Activated CD8-positive, alpha-beta memory T cell treated with anti-CD3 and anti-CD28 coated beads, Interleukin-2, amount 10 ng/mL, durations not matched to agents 7 days and 5 days (primary cell): Measurements from ENCODE around the gene TBX5. TPM values are rescaled to one million over a fixed set of nuclear protein-coding genes. Genes with fewer than 3 reads are reported as not detected.
A peak's percentile ranks its signal among the peaks of the same experiment; 100 is the strongest.

Experiments used
- ATAC-seq: fragments of 150-1000 bp; cut with Tn5 transposase; one replicate; pipeline ENCODE4 v1.10.0; 2021; ENCODE audit warnings: moderate library complexity
- CTCF ChIA-PET: fragments of 350-600 bp; sonication (Branson Sonifier 250); formaldehyde crosslinking; loops from one replicate; lab custom pipeline; 2021; ENCODE audit warnings: antibody characterized with exemption; lab: Charles Lee
- DNase-seq: peaks from one replicate; pipeline ENCODE4 v3.0.0-alpha.2; 2020
- H3K27ac Mint-ChIP-seq: one replicate; pipeline ENCODE4 v1.8.0; 2021; ENCODE audit warnings: mild to moderate bottlenecking, mixed read lengths
- H3K27me3 Mint-ChIP-seq: one replicate; pipeline ENCODE4 v1.8.0; 2021; ENCODE audit warnings: mixed read lengths
- H3K36me3 Mint-ChIP-seq: one replicate; pipeline ENCODE4 v1.8.0; 2021; ENCODE audit warnings: mild to moderate bottlenecking, mixed read lengths
- H3K4me1 Mint-ChIP-seq: one replicate; pipeline ENCODE4 v1.8.0; 2021; ENCODE audit warnings: mixed read lengths
- H3K4me3 Mint-ChIP-seq: one replicate; pipeline ENCODE4 v1.8.0; 2021; ENCODE audit warnings: mild to moderate bottlenecking, moderate library complexity, mixed read lengths
- H3K9me3 Mint-ChIP-seq: one replicate; pipeline ENCODE4 v1.8.0; 2022; ENCODE audit warnings: low read depth, mixed read lengths
- total RNA-seq, 2 experiments: library from RNA; stranded (reverse); gene quantifications; one replicate each; pipeline ENCODE4 v1.2.3, GENCODE V29; 2021

TBX5 gene
- total RNA-seq, 2 experiments from 2014 or later: not detected

- CTCF ChIA-PET: no interaction called here
- no peaks in the 10 kb centered on the region for H3K4me1 Mint-ChIP-seq
- H3K27me3 Mint-ChIP-seq: peaks cover 94% of the 10 kb centered on the region
- no peaks in the 10 kb centered on the region for H3K36me3 Mint-ChIP-seq
- no peaks in the 10 kb centered on the region for H3K9me3 Mint-ChIP-seq
- DNase-seq: no peak
- ATAC-seq: no peak
- H3K4me3 Mint-ChIP-seq: no peak overlapping the region
- no peak overlapping the region for H3K27ac Mint-ChIP-seq
Observed at GRCh38 chr12:114441545-114441944, 35.6 kb upstream of the TBX5 start.

DNA sequence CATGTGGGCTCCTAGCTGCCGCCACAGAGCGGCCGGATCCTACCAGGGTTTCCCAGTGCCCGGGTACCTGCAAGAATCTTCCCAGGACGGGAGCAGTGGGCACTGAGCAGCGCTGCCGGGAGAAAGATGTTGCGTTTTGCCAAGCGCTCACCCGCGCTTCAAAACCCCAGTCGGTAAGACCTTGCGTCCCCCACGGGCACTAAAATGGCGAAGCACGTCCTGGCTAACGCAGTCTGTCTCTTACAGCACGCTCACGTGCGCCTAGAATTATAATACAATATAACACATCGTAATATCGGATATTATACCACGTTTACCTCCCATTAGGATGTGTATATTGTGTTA is 35.1 kb upstream of the TBX5 start:
- DNase-seq (no peak), ATAC-seq (no peak)
- Mint-ChIP-seq H3K4me1 (no peaks in the 10 kb centered on the region), H3K27me3 (peaks cover 92% of the 10 kb centered on the region), H3K4me3 (no peak overlapping the region), H3K27ac (no peak overlapping the region), H3K36me3 (no peaks in the 10 kb centered on the region), H3K9me3 (no peaks in the 10 kb centered on the region)
- CTCF ChIA-PET: no interaction called here

GRCh38 chr12:114440270-114441038 is 34.5 kb upstream of the TBX5 start:
- Mint-ChIP-seq H3K4me3 (no peak overlapping the region), H3K27ac (no peak overlapping the region), H3K4me1 (no peaks in the 10 kb centered on the region), H3K27me3 (peaks cover 87% of the 10 kb centered on the region), H3K36me3 (no peaks in the 10 kb centered on the region), H3K9me3 (no peaks in the 10 kb centered on the region)
- CTCF ChIA-PET: no interaction called here
- no peak for DNase-seq
- no peak for ATAC-seq

DNA sequence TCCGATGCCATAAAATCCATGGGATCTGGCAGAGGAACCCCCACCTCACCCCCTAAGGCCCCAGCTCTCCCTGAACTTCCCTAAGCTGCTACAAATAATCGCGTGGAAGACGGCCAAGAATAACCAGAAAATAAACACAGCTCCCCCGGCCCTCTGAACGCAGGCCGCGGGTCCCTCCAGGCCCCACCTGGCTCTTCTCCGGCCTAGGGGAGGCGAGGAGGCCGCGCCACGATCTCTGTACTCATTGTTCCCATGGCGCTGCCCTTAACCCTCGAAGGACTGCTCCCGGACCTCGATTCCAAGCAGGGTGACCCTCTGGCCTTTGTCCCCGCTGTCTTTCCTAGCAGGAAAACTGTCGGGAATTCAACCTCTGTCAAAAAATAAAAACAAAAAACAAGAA is 33.9 kb upstream of the TBX5 start:
- Mint-ChIP-seq H3K9me3 (no peaks in the 10 kb centered on the region), H3K4me3 (no peak overlapping the region), H3K27ac (peak overlapping the region; percentile 40), H3K36me3 (no peaks in the 10 kb centered on the region), H3K27me3 (peaks cover 81% of the 10 kb centered on the region), H3K4me1 (no peaks in the 10 kb centered on the region)
- CTCF ChIA-PET: no interaction called here
- ATAC-seq (no peak), DNase-seq (no peak)

- H3K4me1 Mint-ChIP-seq: no peaks in the 10 kb centered on the region
- no peak for ATAC-seq
- DNase-seq: no peak
- no peaks in the 10 kb centered on the region for H3K36me3 Mint-ChIP-seq
- peaks cover 78% of the 10 kb centered on the region for H3K27me3 Mint-ChIP-seq
- H3K27ac Mint-ChIP-seq: no peak overlapping the region
- no peaks in the 10 kb centered on the region for H3K9me3 Mint-ChIP-seq
- no peak overlapping the region for H3K4me3 Mint-ChIP-seq
- CTCF ChIA-PET: no interaction called here
Observed at GRCh38 chr12:114439261-114439683, 33.3 kb upstream of the TBX5 start.

GRCh38 chr12:114438635-114439256 is 32.8 kb upstream of the TBX5 start:
- Mint-ChIP-seq H3K36me3 (no peaks in the 10 kb centered on the region), H3K27ac (peak overlapping the region; percentile 26), H3K4me3 (no peak overlapping the region), H3K4me1 (no peaks in the 10 kb centered on the region), H3K27me3 (peaks cover 74% of the 10 kb centered on the region), H3K9me3 (no peaks in the 10 kb centered on the region)
- no peak for DNase-seq
- ATAC-seq: no peak
- CTCF ChIA-PET: no interaction called here

GRCh38 chr12:114434341-114434740 is 28.4 kb upstream of the TBX5 start:
- Mint-ChIP-seq H3K27me3 (peaks cover 31% of the 10 kb centered on the region), H3K27ac (no peak overlapping the region), H3K4me3 (no peak overlapping the region), H3K36me3 (no peaks in the 10 kb centered on the region), H3K4me1 (peaks cover 6% of the 10 kb centered on the region), H3K9me3 (no peaks in the 10 kb centered on the region)
- DNase-seq (no peak), ATAC-seq (no peak)
- CTCF ChIA-PET: no interaction called here

GRCh38 chr12:114431902-114432301 is 26.0 kb upstream of the TBX5 start:
- CTCF ChIA-PET: no interaction called here
- ATAC-seq: no peak
- H3K27me3 Mint-ChIP-seq: peaks cover 9% of the 10 kb centered on the region
- H3K9me3 Mint-ChIP-seq: no peaks in the 10 kb centered on the region
- H3K27ac Mint-ChIP-seq: no peak overlapping the region
- no peak for DNase-seq
- H3K36me3 Mint-ChIP-seq: no peaks in the 10 kb centered on the region
- peaks cover 6% of the 10 kb centered on the region for H3K4me1 Mint-ChIP-seq
- no peak overlapping the region for H3K4me3 Mint-ChIP-seq

DNA sequence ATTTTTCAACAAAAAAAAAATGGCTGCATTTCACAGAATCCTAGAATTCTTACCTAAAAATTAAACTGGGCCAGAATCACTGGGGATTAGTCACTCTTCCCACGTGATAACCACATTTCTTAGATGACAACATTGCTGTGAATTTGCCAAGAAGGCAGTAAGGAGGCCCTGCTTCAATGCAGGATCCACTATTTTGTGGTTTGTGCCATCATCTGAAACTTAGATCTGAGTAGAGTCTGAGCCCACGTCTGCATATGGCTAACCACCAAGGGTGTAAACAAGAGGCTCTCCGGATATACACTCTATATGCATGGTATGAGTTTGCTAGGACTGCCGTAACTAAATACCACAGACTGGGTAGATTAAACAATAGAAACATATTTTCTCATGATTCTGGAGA is 24.4 kb upstream of the TBX5 start:
- H3K27me3 Mint-ChIP-seq: peaks cover 4% of the 10 kb centered on the region
- CTCF ChIA-PET: no interaction called here
- no peak overlapping the region for H3K4me3 Mint-ChIP-seq
- H3K36me3 Mint-ChIP-seq: no peaks in the 10 kb centered on the region
- H3K27ac Mint-ChIP-seq: no peak overlapping the region
- peaks cover 6% of the 10 kb centered on the region for H3K4me1 Mint-ChIP-seq
- ATAC-seq: no peak
- H3K9me3 Mint-ChIP-seq: no peaks in the 10 kb centered on the region
- DNase-seq: no peak

DNA sequence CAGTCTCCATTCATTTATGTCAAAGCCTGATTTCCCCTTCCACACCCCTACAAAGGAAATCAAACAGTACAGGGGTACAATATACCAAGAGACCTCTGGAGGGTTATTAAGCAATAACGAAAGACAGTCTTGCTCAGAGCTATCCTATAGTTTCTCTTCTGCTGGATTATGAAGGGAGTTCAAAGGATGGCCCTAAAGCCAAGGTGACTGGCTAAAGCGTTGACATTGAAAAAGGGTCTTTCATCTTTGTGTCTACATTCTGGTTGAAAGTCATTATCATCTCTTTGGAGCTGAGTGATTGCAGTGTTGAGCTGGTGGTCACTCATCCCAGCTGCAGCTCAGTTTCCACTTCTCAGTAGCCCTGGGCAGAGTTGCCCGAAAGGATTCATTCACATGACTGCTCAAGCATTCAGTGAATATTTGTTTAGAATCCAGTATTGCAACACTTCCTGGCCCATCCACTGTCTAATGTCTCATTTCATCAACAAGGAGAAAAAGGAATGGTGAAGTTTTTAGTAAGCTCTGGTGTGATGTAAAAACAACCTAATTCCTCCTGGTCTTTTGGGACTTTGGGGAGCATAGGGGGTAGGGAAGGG is 19.2 kb upstream of the TBX5 start:
- H3K27ac Mint-ChIP-seq: no peak overlapping the region
- ATAC-seq: no peak

GRCh38 chr12:114420944-114421335 is 15.0 kb upstream of the TBX5 start:
- no peak overlapping the region for H3K4me3 Mint-ChIP-seq
- CTCF ChIA-PET: no interaction called here
- H3K4me1 Mint-ChIP-seq: no peaks in the 10 kb centered on the region
- H3K27me3 Mint-ChIP-seq: peaks cover 3% of the 10 kb centered on the region
- ATAC-seq (no peak), DNase-seq (no peak)
- no peak overlapping the region for H3K27ac Mint-ChIP-seq
- H3K9me3 Mint-ChIP-seq: no peaks in the 10 kb centered on the region
- H3K36me3 Mint-ChIP-seq: no peaks in the 10 kb centered on the region

More for the DNA sequence above, 19.2 kb upstream of the TBX5 start:
- no peak for DNase-seq
- Mint-ChIP-seq H3K9me3 (no peaks in the 10 kb centered on the region), H3K27me3 (no peaks in the 10 kb centered on the region), H3K4me1 (no peaks in the 10 kb centered on the region), H3K36me3 (no peaks in the 10 kb centered on the region), H3K4me3 (no peak overlapping the region)
- CTCF ChIA-PET: no interaction called here

GRCh38 chr12:114420182-114420943 is 14.4 kb upstream of the TBX5 start:
- no peaks in the 10 kb centered on the region for H3K4me1 Mint-ChIP-seq
- H3K4me3 Mint-ChIP-seq: no peak overlapping the region
- ATAC-seq (no peak), DNase-seq (no peak)
- H3K9me3 Mint-ChIP-seq: no peaks in the 10 kb centered on the region
- H3K27ac Mint-ChIP-seq: no peak overlapping the region
- no peaks in the 10 kb centered on the region for H3K36me3 Mint-ChIP-seq
- peaks cover 4% of the 10 kb centered on the region for H3K27me3 Mint-ChIP-seq
- CTCF ChIA-PET: no interaction called here

DNA sequence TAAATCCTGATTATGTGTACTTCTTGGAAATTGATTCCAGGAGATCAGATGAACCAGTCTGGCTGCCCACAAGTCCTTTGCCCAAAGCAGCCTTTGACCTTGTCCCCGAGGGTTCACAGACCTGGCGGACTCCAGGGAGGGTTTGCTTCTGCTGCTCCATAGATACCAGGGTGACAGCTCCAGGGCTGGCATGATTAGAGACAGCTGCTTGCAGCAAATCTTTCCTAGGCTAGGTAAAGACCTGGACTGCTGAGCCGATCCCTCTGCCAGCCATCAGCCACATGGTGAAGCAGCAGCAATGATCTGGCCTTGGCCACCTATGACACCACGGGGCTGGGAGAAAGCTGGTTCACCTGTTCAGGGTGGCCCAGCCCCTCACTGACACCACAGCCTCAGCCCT is 10.1 kb upstream of the TBX5 start:
- no peaks in the 10 kb centered on the region for H3K4me1 Mint-ChIP-seq
- peaks cover 45% of the 10 kb centered on the region for H3K27me3 Mint-ChIP-seq
- DNase-seq: no peak

More for the DNA sequence above, 10.1 kb upstream of the TBX5 start:
- CTCF ChIA-PET: no interaction called here
- no peaks in the 10 kb centered on the region for H3K9me3 Mint-ChIP-seq
- ATAC-seq: no peak
- H3K4me3 Mint-ChIP-seq: no peak overlapping the region
- H3K36me3 Mint-ChIP-seq: no peaks in the 10 kb centered on the region
- no peak overlapping the region for H3K27ac Mint-ChIP-seq
